Stomach smooth muscle (tissue), 2 donors: Measurements from ENCODE around the gene LPP.
A peak's percentile ranks its signal among the peaks of the same experiment; 100 is the strongest.

Experiments
- H3K27ac ChIP-seq: one replicate; pipeline ENCODE4 v1.7.0; 2013; ENCODE audit warnings: mild to moderate bottlenecking, low read length, inconsistent platforms
- H3K27me3 ChIP-seq, 2 donors: one replicate each; pipeline ENCODE4 v1.7.0; 2013; ENCODE audit warnings: low read length in 2 of 2; ENCODE audit not compliant: insufficient read depth in 2 of 2, control insufficient read depth in 1 of 2
- H3K36me3 ChIP-seq, 2 donors: one replicate each; pipeline ENCODE4 v1.7.0; 2013; ENCODE audit warnings: low read length in 2 of 2; ENCODE audit not compliant: control insufficient read depth in 2 of 2, insufficient read depth in 2 of 2
- H3K4me1 ChIP-seq: one replicate; pipeline ENCODE4 v1.7.0; 2013; ENCODE audit warnings: low read length; ENCODE audit not compliant: control insufficient read depth, insufficient read depth
- H3K4me3 ChIP-seq, 2 donors: one replicate each; pipeline ENCODE4 v1.7.0; 2013; ENCODE audit warnings: low read length in 2 of 2
- H3K9ac ChIP-seq, 2 donors: one replicate each; pipeline ENCODE4 v1.7.0; 2013; ENCODE audit warnings: low read length in 2 of 2, mild to moderate bottlenecking in 1 of 2
- H3K9me3 ChIP-seq, 2 donors: one replicate each; pipeline ENCODE4 v1.7.0; 2013; ENCODE audit warnings: low read length in 2 of 2; ENCODE audit not compliant: control insufficient read depth in 2 of 2
- donor health status: healthy.
- donor health status: Pancreatic carcinoma.

LPP gene

DNA sequence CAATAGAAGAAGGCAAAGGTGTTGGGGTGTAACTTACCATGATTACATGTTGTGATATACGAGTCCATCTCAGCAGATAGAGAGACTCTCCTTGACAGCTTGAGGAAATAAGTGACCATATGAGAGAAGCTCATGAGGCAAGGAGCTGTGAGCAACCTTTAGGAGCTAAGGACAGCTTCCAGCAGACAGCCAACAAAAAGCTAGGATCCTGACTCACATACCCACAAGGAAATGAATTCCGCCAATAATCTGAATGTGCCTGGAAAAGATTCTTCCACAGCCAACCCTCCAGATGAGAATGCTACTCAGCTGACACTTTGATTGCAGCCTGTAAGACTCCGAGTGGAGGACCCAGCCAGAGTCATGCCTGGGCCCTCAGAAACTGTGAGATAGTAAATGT, 678.2 kb downstream of the LPP start:
- H3K4me3 ChIP-seq: no peak overlapping the region
- peaks cover 12% of the 10 kb centered on the region for H3K4me1 ChIP-seq
- H3K36me3 ChIP-seq: no peaks in the 10 kb centered on the region
- no peaks in the 10 kb centered on the region for H3K27me3 ChIP-seq
- no peaks in the 10 kb centered on the region for H3K9me3 ChIP-seq
- H3K27ac ChIP-seq: peak overlapping the region; percentile 8
- H3K9ac ChIP-seq: no peak overlapping the region

DNA sequence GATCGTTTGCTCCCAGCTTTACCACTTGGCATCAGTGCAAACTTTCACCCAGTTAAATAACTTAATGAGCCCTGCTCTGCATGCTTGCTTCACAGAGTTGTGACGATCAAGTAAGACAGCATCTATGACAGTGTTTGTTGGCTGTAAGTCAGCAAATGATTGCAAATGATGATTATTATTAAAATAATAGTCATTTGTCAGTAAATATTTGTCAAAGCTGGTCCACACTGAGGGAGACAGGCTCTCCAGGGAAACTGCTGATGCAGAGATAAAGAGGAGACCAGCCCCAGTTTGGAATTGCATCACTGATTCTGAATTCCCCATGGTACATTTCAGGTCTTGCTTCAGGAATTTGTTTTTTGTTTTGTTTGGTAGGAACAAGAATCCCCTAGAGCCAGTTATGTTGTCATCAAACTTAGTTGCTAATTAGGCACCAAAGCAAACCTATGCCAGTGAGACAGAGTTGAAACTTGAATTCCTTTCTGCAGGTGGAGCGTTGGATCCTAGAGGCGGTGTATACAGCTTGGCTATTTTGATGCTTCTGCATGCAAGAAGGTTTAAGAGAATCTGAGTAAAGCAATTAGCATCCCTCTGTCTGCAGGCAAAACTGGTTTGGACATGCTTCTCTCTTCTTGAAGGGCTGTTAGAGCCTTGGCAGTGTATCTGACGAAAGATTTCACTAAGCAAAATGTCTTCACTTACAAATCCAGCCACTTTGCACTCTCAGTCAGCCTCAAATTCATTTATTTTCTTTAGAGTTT, 679.2 kb downstream of the LPP start:
- Histone ChIP-seq H3K27me3 (no peaks in the 10 kb centered on the region), H3K9ac (no peak overlapping the region), H3K4me3 (no peak overlapping the region), H3K4me1 (peaks cover 12% of the 10 kb centered on the region), H3K36me3 (peaks cover 0 to under 1% of the 10 kb centered on the region in 2 donors), H3K27ac (peak overlapping the region; percentile 8), H3K9me3 (no peaks in the 10 kb centered on the region)

DNA sequence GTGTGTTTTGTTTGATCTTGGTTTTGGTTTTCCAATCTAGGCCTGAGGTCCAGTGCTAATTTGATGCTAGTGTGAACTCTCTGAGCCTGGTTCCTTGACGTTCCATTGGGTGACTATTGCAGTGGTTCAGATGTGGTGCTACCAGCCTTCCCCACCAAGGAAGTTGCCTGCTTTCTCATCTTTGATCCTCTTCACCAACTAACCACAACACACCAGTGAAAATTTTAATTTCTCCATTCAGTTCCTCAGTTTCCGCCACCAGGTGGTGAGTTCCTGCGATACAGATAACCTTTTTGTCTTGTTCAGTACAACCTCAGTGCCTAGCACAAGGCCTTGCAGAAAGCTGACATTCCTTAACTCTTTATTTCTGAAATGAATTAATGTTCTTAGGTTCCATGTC, 680.4 kb downstream of the LPP start:
- no peak overlapping the region for H3K9ac ChIP-seq
- H3K4me3 ChIP-seq: no peak overlapping the region
- H3K4me1 ChIP-seq: peaks cover 12% of the 10 kb centered on the region
- H3K9me3 ChIP-seq: no peaks in the 10 kb centered on the region
- peaks cover 0 to 2% of the 10 kb centered on the region in 2 donors for H3K36me3 ChIP-seq
- H3K27ac ChIP-seq: no peak overlapping the region
- no peaks in the 10 kb centered on the region for H3K27me3 ChIP-seq

DNA sequence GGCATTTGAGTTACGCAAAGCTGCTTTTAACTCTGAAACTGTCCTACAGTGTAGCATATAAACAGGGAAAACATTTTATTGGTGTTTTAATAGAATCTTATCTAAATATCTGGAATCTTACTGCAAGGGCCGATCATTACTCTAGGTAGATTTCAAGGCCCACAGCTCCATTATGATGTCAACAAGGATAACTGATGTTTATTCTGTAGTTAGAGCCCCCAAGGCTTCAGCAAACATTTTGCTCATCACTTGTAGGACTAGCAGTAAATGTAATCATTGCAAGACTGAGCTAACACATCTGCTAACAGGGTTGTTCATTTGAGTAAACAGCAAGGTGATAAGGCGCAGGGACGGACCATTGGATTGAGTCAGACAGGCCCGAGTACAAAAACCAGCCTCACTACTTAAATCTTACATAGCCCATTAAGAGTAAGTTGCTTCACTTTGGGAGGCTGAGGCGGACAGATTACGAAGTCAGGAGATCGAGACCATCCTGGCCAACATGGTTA, 685.3 kb downstream of the LPP start:
- H3K4me1 ChIP-seq: peaks cover 4% of the 10 kb centered on the region
- no peaks in the 10 kb centered on the region for H3K27me3 ChIP-seq
- peaks cover 0 to 2% of the 10 kb centered on the region in 2 donors for H3K36me3 ChIP-seq
- no peak overlapping the region for H3K27ac ChIP-seq
- no peak overlapping the region for H3K4me3 ChIP-seq
- H3K9ac ChIP-seq: no peak overlapping the region
- H3K9me3 ChIP-seq: no peaks in the 10 kb centered on the region

DNA sequence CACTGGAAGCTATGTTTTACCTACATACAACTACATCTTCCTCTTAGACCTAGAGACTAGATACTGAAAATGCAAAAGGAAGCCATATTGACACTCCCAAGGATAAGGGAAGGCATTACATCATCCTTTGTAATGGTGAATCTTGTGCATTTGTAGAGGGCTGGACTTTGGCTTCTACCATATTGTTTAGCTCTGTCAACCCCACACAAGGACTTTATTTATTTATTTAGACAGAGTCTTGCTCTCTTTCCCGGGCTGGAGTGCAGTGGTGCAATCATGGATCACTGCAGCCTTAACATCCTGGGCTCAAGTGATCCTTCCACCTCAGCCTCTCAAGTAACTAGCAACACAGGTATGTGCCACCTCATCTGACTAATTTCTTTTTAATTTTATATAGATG, 686.3 kb downstream of the LPP start:
- no peaks in the 10 kb centered on the region for H3K27me3 ChIP-seq

DNA sequence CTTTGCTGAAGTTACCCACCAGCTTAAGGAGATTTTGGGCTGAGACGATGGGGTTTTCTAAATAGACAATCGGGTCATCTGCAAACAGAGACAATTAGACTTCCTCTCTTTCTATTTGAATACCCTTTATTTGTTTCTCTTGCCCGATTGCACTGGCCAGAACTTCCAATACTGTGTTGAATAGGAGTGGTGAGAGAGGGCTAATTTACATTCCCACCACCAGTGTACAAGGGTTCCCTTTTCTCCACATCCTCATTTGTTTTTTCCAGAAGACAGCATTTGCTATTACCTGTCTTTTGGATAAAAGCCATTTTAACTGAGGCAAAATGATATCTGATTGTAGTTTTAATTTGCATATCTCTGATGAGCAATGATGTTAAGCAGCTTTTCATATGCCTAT, 687.9 kb downstream of the LPP start:
- Histone ChIP-seq H3K27ac (no peak overlapping the region), H3K36me3 (peaks cover 0 to 2% of the 10 kb centered on the region in 2 donors), H3K9me3 (no peaks in the 10 kb centered on the region), H3K27me3 (no peaks in the 10 kb centered on the region), H3K9ac (no peak overlapping the region), H3K4me3 (no peak overlapping the region), H3K4me1 (no peaks in the 10 kb centered on the region)

More for the DNA sequence above, 686.3 kb downstream of the LPP start:
- peaks cover 4% of the 10 kb centered on the region for H3K4me1 ChIP-seq
- H3K4me3 ChIP-seq: no peak overlapping the region
- H3K9me3 ChIP-seq: no peaks in the 10 kb centered on the region
- no peak overlapping the region for H3K27ac ChIP-seq
- peaks cover 0 to 2% of the 10 kb centered on the region in 2 donors for H3K36me3 ChIP-seq
- H3K9ac ChIP-seq: no peak overlapping the region

DNA sequence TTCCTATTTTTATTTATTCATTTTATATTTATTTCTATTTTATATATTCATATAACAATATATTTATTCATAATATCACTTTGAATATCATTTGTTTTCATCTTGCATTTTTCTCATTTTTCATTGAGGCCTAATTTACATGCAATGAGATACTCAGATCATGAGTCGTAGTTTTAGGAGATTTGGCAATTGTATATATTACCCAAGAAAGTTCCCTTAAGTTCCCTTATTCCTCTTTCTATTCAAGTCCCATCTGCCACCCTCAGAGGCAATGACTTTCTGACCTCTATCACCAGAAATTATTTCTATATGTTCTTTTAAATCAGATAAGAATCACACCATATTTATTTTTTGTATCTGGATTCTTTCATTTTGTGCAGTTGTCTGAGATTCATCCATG, 688.7 kb downstream of the LPP start:
- H3K27ac ChIP-seq: no peak overlapping the region

DNA sequence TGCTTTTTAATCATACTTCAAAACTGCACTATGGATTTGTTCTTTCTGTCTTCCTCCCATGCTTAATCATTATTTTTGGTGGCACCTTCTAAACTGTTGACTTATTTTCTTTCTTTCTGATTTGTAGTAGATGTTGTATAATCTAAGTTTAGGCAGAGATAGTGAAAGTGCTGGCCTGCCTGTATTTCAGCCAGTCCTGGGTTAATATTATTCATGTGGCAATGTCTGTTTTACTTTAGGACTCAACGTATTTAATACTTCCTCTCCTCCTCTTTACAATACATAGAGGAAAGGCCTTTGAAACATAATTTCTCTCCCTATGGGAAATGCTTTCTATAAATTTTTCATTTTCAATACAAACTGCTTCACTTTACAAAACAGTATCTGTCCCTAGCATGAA, 690.1 kb downstream of the LPP start:
- no peak overlapping the region for H3K9ac ChIP-seq
- H3K9me3 ChIP-seq: no peaks in the 10 kb centered on the region
- H3K4me3 ChIP-seq: no peak overlapping the region
- peaks cover 0 to 3% of the 10 kb centered on the region in 2 donors for H3K36me3 ChIP-seq
- no peaks in the 10 kb centered on the region for H3K4me1 ChIP-seq
- H3K27me3 ChIP-seq: no peaks in the 10 kb centered on the region
- H3K27ac ChIP-seq: no peak overlapping the region

More for the DNA sequence above, 688.7 kb downstream of the LPP start:
- Histone ChIP-seq H3K9me3 (no peaks in the 10 kb centered on the region), H3K27me3 (no peaks in the 10 kb centered on the region), H3K4me1 (no peaks in the 10 kb centered on the region), H3K36me3 (peaks cover 0 to 2% of the 10 kb centered on the region in 2 donors), H3K4me3 (no peak overlapping the region), H3K9ac (no peak overlapping the region)

DNA sequence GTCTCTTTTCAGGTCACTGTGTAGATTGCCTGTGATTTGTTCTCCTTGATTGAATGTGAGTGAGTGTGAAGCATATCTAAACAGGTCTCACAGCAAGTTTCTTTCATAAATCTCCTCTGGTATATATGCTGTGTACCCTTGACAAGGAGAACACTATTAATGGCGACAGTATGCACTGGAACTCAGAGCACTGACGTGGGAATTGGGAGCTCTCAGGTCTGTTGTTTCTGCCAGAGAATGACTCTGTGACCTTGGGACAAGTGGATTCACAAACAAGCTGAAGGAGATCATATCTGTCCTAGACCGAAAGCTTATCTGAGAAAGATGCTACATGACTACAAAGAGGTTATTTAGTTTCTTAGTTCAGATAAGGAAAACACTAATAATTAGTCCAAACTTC, 691.6 kb downstream of the LPP start:
- no peaks in the 10 kb centered on the region for H3K9me3 ChIP-seq
- H3K4me1 ChIP-seq: no peaks in the 10 kb centered on the region
- H3K27me3 ChIP-seq: no peaks in the 10 kb centered on the region
- peaks cover 0 to 3% of the 10 kb centered on the region in 2 donors for H3K36me3 ChIP-seq
- H3K27ac ChIP-seq: no peak overlapping the region
- H3K9ac ChIP-seq: no peak overlapping the region
- H3K4me3 ChIP-seq: no peak overlapping the region

DNA sequence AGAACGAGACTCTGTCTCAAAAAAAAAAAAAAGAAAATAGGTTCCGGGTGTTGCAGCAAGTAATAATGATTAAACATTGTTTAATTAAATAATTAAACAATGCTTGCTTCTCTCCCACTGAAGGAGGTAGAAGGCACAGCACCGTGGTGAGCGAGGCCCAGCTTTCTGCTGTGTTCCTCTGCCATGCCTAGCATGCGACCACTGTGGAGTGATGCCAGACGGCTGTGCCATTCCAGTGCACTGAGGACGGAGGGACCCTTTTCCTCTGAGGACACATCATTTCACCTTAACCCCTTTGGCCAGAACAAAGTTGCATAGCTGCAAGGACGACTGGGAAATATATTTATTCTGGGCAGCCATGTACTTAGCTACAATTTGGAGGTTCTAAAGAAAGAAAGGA, 695.0 kb downstream of the LPP start:
- Histone ChIP-seq H3K4me3 (no peak overlapping the region), H3K36me3 (peaks cover 0 to 3% of the 10 kb centered on the region in 2 donors), H3K9ac (no peak overlapping the region), H3K27ac (no peak overlapping the region), H3K9me3 (no peaks in the 10 kb centered on the region), H3K27me3 (no peaks in the 10 kb centered on the region), H3K4me1 (peaks cover 4% of the 10 kb centered on the region)
